Activated CD4-positive, alpha-beta T cell treated with anti-CD3 and anti-CD28 coated beads, Interleukin-2, Interleukin-4, amounts not matched to agents 100 ng/mL and 50 ng/mL, durations not matched to agents 16 hours and 8 hours (primary cell): ENCODE measurements around the gene REXO1.
A peak's percentile ranks its signal among the peaks of the same experiment; 100 is the strongest.
"Not testable (repeated sequence)": the region's sequence is repeated elsewhere in the genome, so short reads cannot be mapped to it uniquely, and the experiment has no call there.

Source experiments
- DNase-seq: peaks from one replicate; pipeline ENCODE4 v3.0.0-alpha.2; 2020; ENCODE audit warnings: low spot score

REXO1 gene

DNA sequence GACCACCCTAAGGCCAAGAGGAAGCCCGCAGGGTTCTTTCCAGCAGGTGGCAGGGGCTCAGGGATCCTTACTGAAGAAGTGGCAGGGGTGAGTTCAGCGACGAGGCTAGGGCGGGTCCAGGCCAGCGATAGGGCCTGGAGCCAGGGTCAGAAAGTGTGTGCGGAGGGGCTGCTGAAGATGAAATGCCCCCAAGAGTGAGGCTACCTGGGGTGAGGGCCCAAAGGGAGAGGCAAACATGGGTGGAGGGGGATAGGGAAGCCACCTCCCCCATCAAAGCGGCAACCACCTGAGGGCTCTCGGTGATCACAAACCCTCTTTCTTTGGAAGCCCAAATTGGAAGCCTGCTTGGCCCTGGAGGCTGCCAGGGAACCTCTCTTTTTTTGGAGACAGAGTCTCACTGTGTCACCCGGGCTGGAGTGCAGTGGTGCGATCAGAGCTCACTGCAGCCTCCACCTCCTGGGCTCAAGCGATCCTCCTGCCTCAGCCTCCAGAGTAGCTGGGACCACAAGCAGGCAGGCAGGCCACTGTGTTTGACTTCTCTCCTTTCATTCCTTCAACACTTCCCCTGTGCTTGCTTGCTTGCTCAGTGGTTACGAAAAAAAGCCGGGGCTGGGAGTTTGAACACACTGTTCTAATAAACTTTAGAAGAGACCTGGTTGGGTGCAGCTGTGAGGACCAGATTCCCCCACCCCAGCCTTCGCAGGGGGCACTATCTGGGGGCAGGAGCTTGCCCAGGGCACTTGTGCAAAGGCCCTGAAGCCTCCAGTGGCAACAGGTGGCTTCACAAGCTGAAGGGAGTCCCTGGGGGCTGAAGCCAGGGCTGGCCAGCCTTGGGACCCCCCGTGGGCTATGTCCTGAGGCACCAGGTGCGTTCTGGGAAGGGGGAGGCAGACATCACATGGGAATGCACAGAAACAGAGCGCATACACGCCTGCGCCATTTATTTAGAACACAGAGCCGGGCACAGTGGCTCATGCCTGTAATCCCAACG is 34.8 kb downstream of the REXO1 start:
- DNase-seq, result no peak

- DNase-seq, result peak; percentile 95
Measured at GRCh38 chr19:1812426-1813191, 35.7 kb downstream of the REXO1 start.

DNA sequence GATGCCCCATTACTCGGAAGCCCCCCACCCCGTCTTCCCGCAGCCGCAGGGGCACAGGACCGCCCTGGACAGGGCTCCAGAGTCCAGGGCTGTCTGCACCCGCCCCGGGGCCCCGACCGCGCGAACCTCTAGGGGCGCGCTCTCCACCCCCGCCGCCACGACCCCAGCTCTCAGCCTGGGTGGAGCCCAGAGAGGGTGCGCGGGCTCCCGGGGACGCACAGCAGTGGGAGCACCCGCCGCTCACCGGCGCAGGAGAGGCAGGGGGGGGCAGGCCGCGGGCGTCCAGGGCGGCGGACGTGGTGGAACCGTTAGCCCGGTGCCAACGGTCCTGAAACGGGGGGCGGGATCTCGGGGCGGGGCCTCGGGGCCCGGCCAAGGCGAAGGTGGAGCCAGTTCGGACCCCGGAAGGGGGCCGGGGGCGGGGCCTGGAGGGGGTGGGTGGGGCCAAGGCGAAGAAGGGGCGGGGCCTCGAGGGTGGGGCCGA is 36.3 kb downstream of the REXO1 start, which contains the start of gene ATP8B3:
Gene ATP8B3, minus strand, starts transcription at position 335 of the 484 bp plus-strand sequence. CDS start 540 bp downstream, outside the sequence.
- DNase-seq, result no peak

DNA sequence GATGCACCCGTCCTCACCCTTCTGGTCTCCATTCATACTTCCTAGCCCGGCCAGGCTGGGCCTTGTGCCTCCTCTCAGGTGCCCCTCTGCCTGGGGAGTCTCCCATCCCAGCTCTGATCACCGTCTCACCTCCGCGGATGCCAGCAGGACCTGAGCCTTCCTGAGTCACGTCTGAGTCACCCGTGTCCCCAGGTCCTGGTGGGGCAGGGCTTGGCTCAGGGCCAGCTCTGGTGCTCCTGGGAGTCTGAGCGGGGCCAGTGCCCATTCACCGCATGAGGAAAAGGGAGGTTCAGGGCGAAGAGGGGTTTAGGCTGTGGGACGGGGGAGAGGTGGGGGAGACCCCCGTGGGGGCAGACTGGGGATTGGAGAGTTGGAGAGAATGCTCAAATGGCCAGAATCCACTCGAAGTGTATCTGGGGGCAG is 36.8 kb downstream of the REXO1 start:
- DNase-seq, result peak; percentile 11

- DNase-seq, result no peak
Measured at GRCh38 chr19:1810439-1811160, 37.7 kb downstream of the REXO1 start.

DNA sequence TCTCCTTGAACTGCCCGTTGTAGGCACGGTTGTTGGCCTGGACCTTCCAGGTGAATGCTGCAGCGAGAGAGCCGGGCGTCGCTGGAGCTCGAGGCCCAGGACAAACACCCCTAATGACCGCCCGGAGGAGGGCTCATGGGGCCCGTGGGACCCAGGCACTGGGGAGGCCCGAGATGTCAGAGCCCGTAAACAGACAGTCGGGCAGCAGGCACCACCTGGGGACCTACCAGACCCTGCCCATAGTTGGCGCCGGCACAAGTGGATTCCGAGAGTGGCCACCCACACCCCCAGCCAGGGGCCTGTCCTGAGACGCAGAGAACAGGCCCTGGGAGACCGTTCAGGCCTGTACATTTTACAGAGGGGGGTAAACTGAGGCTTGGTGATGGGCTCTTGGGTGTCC is 38.6 kb downstream of the REXO1 start:
- DNase-seq, result no peak

DNA sequence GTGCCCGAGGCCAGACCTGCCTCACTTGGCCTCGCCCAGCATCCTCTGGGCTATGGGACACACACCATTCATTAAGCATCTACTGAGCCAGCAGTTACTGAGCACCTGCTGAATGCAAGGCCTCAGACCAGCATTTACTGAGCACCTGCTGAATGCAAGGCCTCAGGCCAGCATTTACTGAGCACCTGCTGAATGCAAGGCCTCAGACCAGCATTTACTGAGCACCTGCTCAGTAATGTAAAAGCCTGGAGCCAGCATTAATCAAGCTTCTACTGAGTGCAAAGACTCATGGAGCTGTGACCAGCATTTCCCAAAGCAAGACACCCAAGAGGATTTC is 39.9 kb downstream of the REXO1 start:
- no peak for DNase-seq

GRCh38 chr19:1807695-1808394 is 40.4 kb downstream of the REXO1 start:
- no peak for DNase-seq

DNA sequence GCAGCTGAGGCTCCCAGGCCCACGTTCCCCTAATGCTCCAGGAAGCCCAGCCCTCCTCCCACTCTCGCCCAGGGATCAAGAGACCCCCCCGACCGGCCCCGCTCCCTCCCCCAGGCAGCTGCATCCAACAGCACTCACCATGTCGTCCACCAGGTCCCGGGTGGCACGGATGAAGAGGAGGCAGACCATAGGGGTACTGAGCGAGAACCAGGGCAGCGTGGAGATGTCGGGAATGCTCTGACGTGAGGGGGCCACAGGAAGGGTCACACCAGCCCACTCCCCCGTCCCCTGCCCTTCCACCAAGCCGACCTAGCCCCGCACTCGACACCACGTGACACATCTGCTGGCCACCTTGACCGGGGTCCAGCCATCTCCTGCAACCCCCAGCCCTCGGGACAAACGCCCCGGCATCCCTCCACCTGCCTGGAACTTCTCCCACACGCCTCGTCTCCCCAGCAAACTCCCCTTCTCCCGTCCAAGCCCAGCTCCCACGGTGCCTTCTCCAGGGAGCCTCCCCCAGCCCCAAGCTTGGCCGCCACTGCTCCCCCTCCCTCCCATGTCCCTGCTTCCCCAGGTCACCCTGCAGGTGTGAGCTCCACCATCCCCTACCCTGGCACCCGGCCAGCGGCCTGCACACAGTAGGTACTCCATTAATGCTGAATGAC is 41.1 kb downstream of the REXO1 start:
- no peak for DNase-seq

GRCh38 chr19:1806184-1807029 is 41.9 kb downstream of the REXO1 start:
- DNase-seq, result no peak

- no peak for DNase-seq
Measured at GRCh38 chr19:1805401-1806183, 42.7 kb downstream of the REXO1 start.

GRCh38 chr19:1804858-1805257 is 43.4 kb downstream of the REXO1 start:
- DNase-seq, result no peak

DNA sequence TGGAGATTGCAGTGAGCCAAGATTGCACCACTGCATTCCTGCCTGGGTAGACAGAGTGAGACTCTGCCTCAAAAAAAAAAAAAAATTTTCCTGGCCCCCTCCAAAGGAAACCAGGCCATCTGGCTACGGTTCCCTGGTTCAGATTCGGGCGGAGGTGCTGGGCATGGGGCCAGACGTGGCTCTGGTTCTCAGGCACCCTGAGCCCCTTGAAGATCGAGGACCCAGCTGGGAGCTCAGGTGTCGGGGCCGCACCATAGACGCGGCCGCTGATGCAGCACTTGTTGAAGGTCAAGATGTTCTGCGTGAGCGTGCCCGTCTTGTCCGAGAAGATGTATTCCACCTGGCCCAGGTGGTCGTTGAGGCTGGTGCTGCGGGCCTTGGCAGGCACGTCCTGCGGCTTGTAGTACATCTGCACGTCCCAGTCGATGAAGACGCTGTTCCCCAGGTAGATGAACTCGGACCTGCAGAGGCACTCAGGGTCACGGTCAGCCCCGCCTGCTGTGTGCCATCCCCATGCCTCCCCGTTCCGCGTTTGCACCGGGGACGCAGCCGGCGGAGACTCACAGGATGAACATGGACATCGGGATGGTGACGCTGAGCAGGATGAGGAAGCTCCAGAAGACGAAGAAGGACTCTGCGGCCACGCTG is 48.5 kb downstream of the REXO1 start:
- no peak for DNase-seq

DNA sequence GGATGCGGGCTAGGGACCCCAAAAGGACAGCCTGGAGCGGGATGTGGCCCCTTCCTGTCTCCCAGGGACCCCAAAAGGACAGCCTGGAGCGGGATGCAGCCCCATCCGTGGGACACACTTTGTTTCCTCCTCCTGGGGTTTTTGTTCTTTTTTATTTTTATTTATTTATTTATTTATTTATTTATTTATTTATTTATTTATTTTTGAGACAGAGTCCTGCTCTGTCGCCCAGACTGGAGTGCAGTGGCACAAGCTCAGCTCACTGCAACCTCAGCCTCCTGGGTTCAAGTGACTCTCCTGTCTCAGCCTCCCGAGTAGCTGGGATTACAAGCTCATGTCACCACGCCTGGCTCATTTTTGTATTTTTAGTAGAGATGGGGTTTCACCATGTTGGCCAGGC is 51.0 kb downstream of the REXO1 start:
- not testable (repeated sequence) for DNase-seq

- no peak for DNase-seq
Measured at GRCh38 chr19:1796395-1797142, 51.7 kb downstream of the REXO1 start.

DNA sequence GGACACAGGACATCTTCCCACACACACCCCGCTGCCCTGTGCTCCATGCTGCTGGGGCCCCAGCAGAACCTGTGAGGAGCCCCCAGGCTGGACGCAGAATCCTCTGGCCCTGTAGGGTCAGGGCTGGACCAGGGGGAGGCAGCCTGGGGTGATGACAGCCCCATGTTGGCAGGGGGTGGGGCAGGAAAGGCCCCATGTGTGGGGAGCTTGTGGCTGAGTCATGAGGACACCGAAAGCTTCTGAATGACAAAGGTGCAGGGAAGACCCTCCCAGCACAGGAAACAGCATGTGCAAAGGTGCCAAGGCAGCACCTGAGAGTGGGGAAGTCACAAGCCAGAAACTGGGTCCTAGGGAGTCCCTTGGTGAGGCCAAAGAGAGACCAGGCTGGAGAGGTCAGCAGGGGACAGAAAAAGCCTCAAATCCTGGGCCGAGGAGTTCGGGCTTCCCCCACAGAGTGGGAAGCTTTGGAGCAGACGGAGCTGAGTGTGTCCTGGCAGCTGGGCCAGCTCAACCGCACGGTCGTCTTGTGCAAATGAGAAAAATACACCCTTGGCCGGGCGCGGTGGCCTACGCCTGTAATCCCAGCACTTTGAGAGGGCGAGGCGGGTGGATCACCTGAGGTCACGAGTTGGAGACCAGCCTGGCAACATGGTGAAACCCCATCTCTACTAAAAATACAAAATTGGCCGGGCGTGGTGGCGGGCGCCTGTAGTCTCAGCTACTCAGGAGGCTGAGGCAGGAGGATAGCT is 53.7 kb downstream of the REXO1 start:
- DNase-seq, result peak; percentile 13

DNA sequence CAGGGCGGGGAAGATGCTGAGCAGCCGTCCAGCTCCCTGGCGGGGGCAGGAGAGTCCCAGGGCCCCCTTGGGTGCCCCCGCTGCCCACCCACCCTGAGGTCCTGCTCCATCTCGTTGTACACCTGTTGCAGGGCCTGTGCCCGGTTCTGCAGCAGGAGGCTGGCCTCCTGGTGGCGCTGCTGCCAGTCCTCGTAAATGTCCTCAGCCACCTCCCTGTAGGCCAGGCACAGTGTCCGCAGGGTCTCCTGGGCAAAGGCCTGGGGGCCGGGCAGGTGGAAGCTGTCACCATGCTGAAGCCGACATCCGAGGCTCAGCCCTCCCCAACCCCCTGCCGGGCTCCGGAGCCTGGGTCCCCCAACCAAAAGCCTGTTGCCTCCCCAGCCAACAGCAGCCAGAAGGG is 56.4 kb downstream of the REXO1 start:
- DNase-seq, result no peak
